ACC112 (cell line): Measurements from ENCODE around the gene IMMT.
"Not testable (repeated sequence)": the region's sequence is repeated elsewhere in the genome, so short reads cannot be mapped to it uniquely, and the experiment has no call there.

Experiments
- H2AFZ ChIP-seq: fragments of 200-600 bp; sonication (generic); one replicate; pipeline ENCODE4 v1.6.0; 2017; ENCODE audit warnings: antibody characterized with exemption, low read length; ENCODE audit not compliant: unreplicated experiment
- H3K27ac ChIP-seq: fragments of 200-600 bp; sonication (generic); 2 replicates; pipeline ENCODE4 v1.5.1; 2014; ENCODE audit warnings: low read depth, mild to moderate bottlenecking, antibody characterized with exemption, low read length, moderate library complexity
- H3K27me3 ChIP-seq: fragments of 200-600 bp; sonication (generic); 2 replicates; pipeline ENCODE4 v1.6.1; 2014; ENCODE audit warnings: mild to moderate bottlenecking, antibody characterized with exemption, low read length, moderate library complexity, mixed read lengths; ENCODE audit not compliant: insufficient read depth
- H3K36me3 ChIP-seq: fragments of 200-600 bp; sonication (generic); 2 replicates; pipeline ENCODE4 v1.6.1; 2016; ENCODE audit warnings: mild to moderate bottlenecking, antibody characterized with exemption, low read length, moderate library complexity, mixed read lengths; ENCODE audit not compliant: insufficient read depth
- H3K4me1 ChIP-seq: fragments of 200-600 bp; sonication (generic); one replicate; pipeline ENCODE4 v1.6.1; 2016; ENCODE audit warnings: low read length, mixed read lengths; ENCODE audit not compliant: insufficient read depth, unreplicated experiment, control insufficient read depth
- H3K4me3 ChIP-seq: fragments of 200-600 bp; sonication (generic); 2 replicates; pipeline ENCODE4 v1.5.1; 2014; ENCODE audit warnings: mild to moderate bottlenecking, low read depth, low read length
- H3K79me2 ChIP-seq: fragments of 200-600 bp; sonication (generic); one replicate; pipeline ENCODE4 v1.6.0; 2016; ENCODE audit warnings: low read length; ENCODE audit not compliant: control insufficient read depth, unreplicated experiment, insufficient read depth

Gene IMMT

DNA sequence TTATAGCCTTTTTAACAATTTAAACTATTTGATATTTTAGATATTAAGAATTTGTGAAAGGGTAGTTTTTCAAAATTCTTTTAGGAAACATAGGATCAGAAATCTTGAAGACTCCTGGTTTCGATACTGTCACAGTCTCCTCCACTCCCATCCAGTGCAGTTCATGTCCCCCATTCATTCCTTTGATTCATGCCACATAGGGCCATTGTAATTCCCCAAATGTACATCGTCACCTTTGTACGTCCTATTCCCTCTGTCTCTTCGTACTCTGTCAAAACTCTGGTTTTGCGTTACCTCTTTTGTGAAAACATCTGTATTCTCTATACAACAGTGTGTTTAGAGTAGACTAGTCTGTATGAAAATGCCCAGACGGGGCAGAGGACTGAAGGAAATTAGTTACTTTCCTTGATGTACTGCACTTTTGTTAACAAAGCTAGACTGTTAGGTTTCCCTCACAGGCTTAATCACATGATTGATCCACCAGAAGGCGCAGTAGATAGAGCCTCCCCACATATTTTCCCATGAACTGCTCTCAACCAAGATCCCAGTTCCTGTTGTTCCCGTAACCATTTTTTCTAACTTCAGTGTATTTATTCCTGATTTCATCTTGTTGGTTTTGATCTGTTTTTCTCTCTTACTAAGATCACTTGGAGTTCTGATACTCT is 6.5 kb upstream of the IMMT start:
- no peaks in the 10 kb centered on the region for H3K36me3 ChIP-seq
- no peaks in the 10 kb centered on the region for H3K27me3 ChIP-seq
- no peak overlapping the region for H2AFZ ChIP-seq
- H3K79me2 ChIP-seq, result peaks cover 57% of the 10 kb centered on the region
- H3K27ac ChIP-seq, result no peak overlapping the region
- H3K4me1 ChIP-seq, result peaks cover 15% of the 10 kb centered on the region
- H3K4me3 ChIP-seq, result no peak overlapping the region

DNA sequence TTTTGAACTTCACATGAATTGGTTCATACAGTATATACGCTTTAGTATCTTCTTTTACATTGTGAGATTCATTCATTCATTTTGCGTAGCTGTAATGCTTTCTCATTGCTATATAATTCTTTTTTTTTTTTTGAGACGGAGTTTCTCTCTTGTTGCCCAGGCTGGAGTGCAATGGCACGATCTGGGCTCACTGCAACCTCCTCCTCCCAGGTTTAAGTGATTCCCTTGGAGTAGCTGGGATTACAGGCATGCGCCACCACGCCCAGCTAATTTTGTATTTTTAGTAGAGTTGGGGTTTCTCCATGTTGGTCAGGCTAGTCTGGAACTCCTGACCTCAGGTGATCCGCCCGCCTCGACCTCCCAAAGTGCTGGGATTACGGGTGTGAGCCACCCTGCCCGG is 5.3 kb upstream of the IMMT start:
- not testable (repeated sequence) for H3K27me3 ChIP-seq, H2AFZ ChIP-seq, H3K36me3 ChIP-seq, H3K27ac ChIP-seq
- Histone ChIP-seq H3K4me1 (peaks cover 15% of the 10 kb centered on the region), H3K79me2 (peaks cover 55% of the 10 kb centered on the region), H3K4me3 (peak overlapping the region; percentile 84)

DNA sequence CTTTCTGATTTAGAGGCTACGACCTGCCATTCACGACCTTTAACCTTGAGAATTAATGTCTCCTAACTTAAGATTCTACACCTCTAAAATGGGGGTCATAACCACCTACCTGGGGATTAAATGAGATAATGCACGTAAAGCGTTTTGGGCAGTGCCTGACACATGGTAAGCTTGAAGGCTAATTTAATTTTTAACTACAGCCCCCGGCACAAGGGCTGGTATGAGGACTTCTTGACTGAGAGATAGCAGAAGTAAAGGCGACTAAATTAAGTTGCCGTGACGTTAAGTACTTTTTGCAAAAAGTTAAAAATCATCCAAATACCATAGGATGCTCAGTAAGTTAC is 4.5 kb upstream of the IMMT start:
- Histone ChIP-seq H3K36me3 (no peaks in the 10 kb centered on the region), H2AFZ (peak overlapping the region; percentile 77), H3K4me3 (peak overlapping the region; percentile 84), H3K27ac (no peak overlapping the region), H3K27me3 (no peaks in the 10 kb centered on the region), H3K4me1 (peaks cover 15% of the 10 kb centered on the region), H3K79me2 (peaks cover 49% of the 10 kb centered on the region)

DNA sequence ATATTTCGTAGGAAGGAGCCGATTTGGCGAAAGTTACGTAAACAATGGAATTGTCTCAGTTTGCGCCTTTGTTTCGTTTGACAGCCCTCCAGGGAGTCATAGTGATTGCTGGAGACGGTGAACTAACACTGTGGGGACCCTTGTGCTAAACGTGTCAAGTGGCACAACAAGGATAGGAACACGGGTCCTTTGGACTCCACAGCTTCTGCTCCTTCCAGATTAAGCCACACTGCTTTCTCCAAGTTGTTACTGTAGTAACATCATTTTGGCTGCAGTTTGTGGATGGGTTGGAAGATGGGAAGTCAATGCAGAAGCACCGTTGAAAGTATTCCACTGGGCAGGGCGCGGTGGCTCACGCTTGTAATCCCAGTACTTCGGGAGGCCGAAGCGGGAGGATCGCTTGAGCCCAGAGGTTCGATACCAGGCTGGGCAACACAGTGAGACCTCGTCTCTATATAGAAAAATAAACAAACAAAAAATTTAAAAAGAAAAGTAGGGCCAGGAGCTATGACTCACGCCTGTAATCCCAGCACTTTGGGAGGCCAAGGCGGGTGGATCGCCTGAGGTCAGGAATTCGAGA is 636 bp upstream of the IMMT start:
- H3K27me3 ChIP-seq, result no peaks in the 10 kb centered on the region
- peak overlapping the region; percentile 86 for H3K4me3 ChIP-seq
- H2AFZ ChIP-seq, result peak overlapping the region; percentile 26
- H3K79me2 ChIP-seq, result peaks cover 51% of the 10 kb centered on the region
- no peaks in the 10 kb centered on the region for H3K36me3 ChIP-seq
- peak overlapping the region; percentile 95 for H3K27ac ChIP-seq
- H3K4me1 ChIP-seq, result peaks cover 8% of the 10 kb centered on the region

DNA sequence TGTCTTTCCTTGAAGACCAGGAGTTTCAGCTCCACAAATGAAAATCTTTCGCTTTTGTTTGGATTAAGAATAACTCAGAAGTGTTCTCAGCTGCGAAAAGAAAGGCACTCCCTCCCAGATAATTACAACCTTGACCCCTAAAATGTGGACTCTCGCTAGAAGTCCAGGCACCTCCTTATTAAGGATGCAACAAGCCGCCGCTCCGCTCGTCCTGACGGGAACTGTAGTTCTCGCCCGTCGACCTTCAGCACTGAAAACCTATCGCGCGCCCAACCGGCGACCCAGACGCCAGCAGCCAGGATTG is 559 bp downstream of the IMMT start:
- Histone ChIP-seq H2AFZ (no peak overlapping the region), H3K27me3 (no peaks in the 10 kb centered on the region), H3K4me3 (peak overlapping the region; percentile 86), H3K27ac (peak overlapping the region; percentile 95), H3K79me2 (peaks cover 52% of the 10 kb centered on the region), H3K4me1 (peaks cover 5% of the 10 kb centered on the region), H3K36me3 (0 out of 2 replicates have a peak, but pooled peaks cover 6% of the 10 kb centered on the region)

DNA sequence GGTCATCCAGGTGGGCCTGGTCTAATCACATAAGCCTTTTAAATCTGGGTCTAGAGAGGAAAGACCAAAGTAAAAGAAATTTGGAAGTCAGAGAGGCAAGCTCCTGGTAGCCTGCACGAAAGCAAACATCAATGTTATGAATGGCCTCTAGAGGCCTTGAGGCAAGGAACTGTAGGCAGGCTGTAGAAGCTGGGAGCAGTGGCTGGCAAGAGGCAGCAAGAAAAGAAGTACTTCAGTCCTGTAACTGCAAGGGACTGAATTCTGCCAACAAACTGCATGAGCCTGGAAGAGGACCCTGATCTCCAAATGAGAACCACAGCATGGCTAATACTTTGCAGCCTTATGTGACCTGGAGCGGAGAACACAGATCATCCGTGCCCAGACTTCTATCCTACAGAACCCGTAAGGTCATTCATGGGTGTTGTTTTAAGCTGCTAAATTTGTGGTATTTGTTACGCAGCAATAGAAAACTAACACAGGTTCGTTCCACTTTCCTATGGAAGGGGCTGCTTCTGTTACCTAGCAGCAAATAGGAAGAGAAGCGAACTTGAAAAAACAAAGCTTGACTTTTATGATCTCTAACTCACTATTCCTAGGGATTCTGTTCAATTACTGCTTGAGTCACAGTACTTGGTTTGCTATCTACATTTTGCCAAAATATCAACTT is 1.2 kb downstream of the IMMT start:
- H3K27me3 ChIP-seq, result no peaks in the 10 kb centered on the region
- peak overlapping the region; percentile 86 for H3K4me3 ChIP-seq
- peaks cover 54% of the 10 kb centered on the region for H3K79me2 ChIP-seq
- 0 out of 2 replicates have a peak, but pooled peaks cover 6% of the 10 kb centered on the region for H3K36me3 ChIP-seq
- peaks cover 5% of the 10 kb centered on the region for H3K4me1 ChIP-seq
- H2AFZ ChIP-seq, result no peak overlapping the region
- H3K27ac ChIP-seq, result peak overlapping the region; percentile 51

DNA sequence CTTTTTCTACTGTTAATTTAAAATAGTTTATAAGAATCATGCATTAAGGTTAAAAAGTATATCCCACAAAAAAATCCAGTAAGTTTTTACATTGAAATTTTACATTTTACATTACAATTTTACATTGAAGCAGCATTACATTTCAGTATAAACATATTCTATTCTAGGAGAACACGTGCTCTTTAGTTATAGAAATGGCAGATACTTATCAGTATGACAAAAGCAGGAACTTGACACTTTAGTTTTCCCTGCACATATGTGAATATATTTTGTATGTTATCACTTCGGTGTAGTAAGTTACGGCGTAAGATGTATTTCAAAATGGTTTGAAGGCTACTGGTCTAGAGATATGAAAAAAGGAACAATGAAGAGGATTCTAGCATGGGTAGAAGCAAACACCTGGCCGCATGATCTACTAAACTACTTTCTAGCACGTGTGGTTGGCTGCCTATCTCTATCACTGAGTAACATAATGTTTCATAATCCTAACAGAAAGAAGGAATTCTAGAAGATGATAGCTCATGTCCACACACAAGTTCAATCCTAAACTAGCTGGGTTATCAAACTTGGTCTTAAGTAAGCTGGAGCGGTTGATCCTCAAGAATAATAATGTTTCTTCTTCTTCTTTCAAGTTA is 5.4 kb downstream of the IMMT start:
- H3K79me2 ChIP-seq, result peaks cover 91% of the 10 kb centered on the region
- no peak overlapping the region for H2AFZ ChIP-seq
- no peak overlapping the region for H3K4me3 ChIP-seq
- peaks cover 20% of the 10 kb centered on the region for H3K4me1 ChIP-seq
- 0 out of 2 replicates have a peak, but pooled peaks cover 6% of the 10 kb centered on the region for H3K36me3 ChIP-seq
- H3K27ac ChIP-seq, result no peak overlapping the region
- H3K27me3 ChIP-seq, result no peaks in the 10 kb centered on the region

DNA sequence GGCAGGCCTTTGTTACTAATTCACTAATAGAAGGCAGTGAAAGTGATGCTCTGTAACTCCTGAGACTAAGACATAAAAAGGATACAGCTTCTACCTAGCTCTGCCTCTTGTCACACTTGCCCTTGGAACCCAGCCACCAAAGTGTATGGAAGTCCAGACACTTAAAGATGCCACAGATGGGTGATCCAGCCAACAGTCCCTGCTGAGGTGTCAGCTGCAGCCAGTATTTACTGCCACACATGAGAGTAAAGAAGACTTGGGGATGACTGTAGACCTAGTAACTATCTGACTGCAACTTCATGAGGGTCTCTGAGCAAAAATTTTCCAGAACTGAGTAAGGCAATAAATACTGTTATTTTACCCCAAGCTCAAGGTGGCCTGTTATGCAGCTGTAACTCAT is 8.8 kb downstream of the IMMT start:
- H3K27me3 ChIP-seq, result no peaks in the 10 kb centered on the region
- H3K4me3 ChIP-seq, result no peak overlapping the region
- peaks cover 94% of the 10 kb centered on the region for H3K79me2 ChIP-seq
- H2AFZ ChIP-seq, result no peak overlapping the region
- H3K27ac ChIP-seq, result no peak overlapping the region
- H3K36me3 ChIP-seq, result 0 out of 2 replicates have a peak, but pooled peaks cover 6% of the 10 kb centered on the region
- peaks cover 20% of the 10 kb centered on the region for H3K4me1 ChIP-seq

DNA sequence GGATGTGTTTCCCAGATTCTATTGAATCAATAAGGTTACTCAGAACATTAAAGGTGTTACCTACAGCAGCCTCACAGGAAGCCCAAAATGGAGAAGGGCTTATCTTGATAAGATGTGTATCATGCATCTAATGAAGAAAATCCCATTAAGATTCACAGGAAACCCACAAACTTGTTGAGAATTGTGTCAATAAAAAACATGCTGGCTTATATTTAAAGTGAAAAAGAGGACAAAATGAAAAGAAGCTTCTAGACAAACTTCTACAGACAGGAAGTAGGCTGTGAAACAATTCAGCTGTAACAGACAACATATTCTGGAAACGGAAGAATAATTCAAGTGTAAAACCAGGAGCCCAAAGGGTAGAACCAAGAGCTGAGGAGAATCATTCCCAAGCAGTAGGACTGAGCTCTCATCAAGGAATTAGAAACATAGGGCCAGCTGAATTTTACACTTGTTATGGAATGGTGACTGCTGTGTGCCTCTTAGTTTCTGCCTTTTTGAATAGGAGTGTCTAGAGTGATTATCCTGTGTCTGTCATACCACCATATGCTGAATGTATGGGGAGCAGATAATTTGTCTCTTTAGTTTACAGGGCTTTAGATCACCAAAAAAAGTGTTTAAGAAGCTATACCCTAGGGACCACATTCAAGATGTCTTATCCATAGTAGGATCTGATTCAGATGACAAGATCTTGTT is 9.6 kb downstream of the IMMT start:
- Histone ChIP-seq H3K27ac (no peak overlapping the region), H3K79me2 (peaks cover 92% of the 10 kb centered on the region), H3K4me1 (peaks cover 20% of the 10 kb centered on the region), H3K36me3 (peaks cover 10% of the 10 kb centered on the region; the same call in 1 of the 2 replicates), H3K27me3 (no peaks in the 10 kb centered on the region), H3K4me3 (no peak overlapping the region), H2AFZ (no peak overlapping the region)

DNA sequence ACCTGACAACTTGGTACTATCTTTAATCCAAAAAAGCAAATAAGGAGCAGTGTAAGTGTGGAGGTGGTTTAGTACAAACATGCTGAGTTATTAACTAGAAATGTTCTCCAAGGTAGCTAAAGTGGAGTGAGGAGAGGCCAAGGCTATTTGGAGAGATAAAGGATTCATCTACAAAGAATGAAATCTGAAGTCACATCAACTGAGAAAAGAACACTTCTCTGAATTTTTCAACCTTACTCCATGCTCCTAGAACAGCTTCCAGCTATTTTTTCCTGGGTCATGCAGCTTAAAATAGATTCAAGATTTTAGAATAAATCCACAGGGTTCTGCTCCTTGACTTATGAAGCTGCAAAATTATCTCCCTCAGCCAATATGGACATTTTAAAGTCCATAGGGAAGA is 18.7 kb downstream of the IMMT start:
- Histone ChIP-seq H3K4me1 (no peaks in the 10 kb centered on the region), H3K36me3 (peaks cover 21% of the 10 kb centered on the region), H3K27me3 (no peaks in the 10 kb centered on the region), H3K4me3 (no peak overlapping the region), H2AFZ (no peak overlapping the region), H3K79me2 (peaks cover 29% of the 10 kb centered on the region), H3K27ac (no peak overlapping the region)
